WERI-Rb-1 (cell line): Measurements from ENCODE around the gene SLC25A6.

Source experiments
- DNase-seq: peaks from one replicate; pipeline ENCODE4 v3.0.0-alpha.2; 2020
- H3K27ac ChIP-seq: fragments of 250-450 bp; sonication (Bioruptor Pico); 2 replicates; pipeline ENCODE4 v1.5.1; 2020; ENCODE audit warnings: mild to moderate bottlenecking, moderate library complexity
- H3K27me3 ChIP-seq: fragments of 250-450 bp; sonication (Bioruptor Pico); 2 replicates; pipeline ENCODE4 v1.5.1; 2021; ENCODE audit warnings: mild to moderate bottlenecking, low read depth, moderate library complexity; ENCODE audit not compliant: insufficient read depth, severe bottlenecking
- H3K36me3 ChIP-seq: fragments of 250-450 bp; sonication (Bioruptor Pico); 2 replicates; pipeline ENCODE4 v1.5.1; 2020; ENCODE audit warnings: mild to moderate bottlenecking, moderate library complexity
- H3K4me3 ChIP-seq: 2 replicates; pipeline ENCODE4 v1.5.1; 2011; ENCODE audit warnings: low read depth, mild to moderate bottlenecking, control low read depth, low read length
- H3K9me3 ChIP-seq: fragments of 250-450 bp; sonication (Bioruptor Pico); 2 replicates; pipeline ENCODE4 v1.5.1; 2021; ENCODE audit warnings: mild to moderate bottlenecking, moderate library complexity; ENCODE audit not compliant: severe bottlenecking
- TF ChIP-seq, protein P1 (sequence below): IDR thresholded peaks from 2 replicates; pipeline ENCODE4 v1.5.1; 2011; ENCODE audit warnings: low read depth, mild to moderate bottlenecking, control low read depth, inconsistent platforms, low read length

Gene SLC25A6

GRCh38 chrX:1422135-1422465 lies 30.2 kb upstream of the SLC25A6 start:
- Histone ChIP-seq H3K9me3 (peaks cover 8% of the 10 kb centered on the region), H3K36me3 (peaks cover 52% of the 10 kb centered on the region), H3K4me3 (no peak overlapping the region), H3K27me3 (no peaks in the 10 kb centered on the region), H3K27ac (no peak overlapping the region)
- TF ChIP-seq, protein P1, sequence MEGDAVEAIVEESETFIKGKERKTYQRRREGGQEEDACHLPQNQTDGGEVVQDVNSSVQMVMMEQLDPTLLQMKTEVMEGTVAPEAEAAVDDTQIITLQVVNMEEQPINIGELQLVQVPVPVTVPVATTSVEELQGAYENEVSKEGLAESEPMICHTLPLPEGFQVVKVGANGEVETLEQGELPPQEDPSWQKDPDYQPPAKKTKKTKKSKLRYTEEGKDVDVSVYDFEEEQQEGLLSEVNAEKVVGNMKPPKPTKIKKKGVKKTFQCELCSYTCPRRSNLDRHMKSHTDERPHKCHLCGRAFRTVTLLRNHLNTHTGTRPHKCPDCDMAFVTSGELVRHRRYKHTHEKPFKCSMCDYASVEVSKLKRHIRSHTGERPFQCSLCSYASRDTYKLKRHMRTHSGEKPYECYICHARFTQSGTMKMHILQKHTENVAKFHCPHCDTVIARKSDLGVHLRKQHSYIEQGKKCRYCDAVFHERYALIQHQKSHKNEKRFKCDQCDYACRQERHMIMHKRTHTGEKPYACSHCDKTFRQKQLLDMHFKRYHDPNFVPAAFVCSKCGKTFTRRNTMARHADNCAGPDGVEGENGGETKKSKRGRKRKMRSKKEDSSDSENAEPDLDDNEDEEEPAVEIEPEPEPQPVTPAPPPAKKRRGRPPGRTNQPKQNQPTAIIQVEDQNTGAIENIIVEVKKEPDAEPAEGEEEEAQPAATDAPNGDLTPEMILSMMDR: no peak
- DNase-seq: no peak

DNA sequence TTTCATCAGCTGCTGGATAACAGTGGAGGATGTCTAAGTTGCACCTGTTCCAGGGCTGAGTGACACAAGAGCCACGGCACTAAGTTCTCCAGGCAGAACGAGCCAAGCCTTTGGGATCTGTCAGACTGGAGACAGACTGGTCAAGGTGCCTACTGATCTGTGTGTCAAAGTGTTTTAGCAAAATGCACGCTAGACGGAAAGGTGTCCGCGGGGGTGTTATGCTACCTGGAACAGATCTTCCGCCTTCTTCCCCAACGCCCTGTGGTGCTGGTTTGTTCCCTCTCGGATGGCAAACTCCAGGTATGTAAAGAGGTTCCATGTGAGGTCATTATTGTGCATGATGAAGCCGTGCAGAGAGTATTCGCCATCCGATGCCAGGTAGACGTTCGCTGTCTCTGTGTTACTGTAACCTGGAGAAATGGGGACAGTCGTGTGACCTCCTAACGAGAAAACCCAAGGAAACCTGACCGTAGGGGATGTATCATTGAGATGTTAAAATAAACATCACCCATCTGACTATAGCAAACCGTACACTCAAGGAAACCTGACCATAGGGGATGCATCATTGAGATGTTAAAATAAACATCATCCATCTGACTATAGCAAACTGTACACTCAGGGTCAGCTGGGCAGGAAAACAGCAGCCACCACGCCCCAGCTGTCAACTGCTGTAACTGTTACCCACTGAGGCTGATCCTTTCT lies 29.7 kb upstream of the SLC25A6 start:
- H3K36me3 ChIP-seq: peaks cover 55% of the 10 kb centered on the region

GRCh38 chrX:1420371-1420770 lies 28.5 kb upstream of the SLC25A6 start:
- no peak for DNase-seq
- Histone ChIP-seq H3K27ac (no peak overlapping the region; the same call in 1 of the 2 replicates), H3K9me3 (peaks cover 8% of the 10 kb centered on the region), H3K36me3 (peaks cover 47% of the 10 kb centered on the region), H3K4me3 (no peak overlapping the region), H3K27me3 (no peaks in the 10 kb centered on the region)
- TF ChIP-seq, protein P1: no peak

More for the DNA sequence above, 29.7 kb upstream of the SLC25A6 start:
- TF ChIP-seq, protein P1: no peak
- peak; percentile 10 for DNase-seq
- H3K4me3 ChIP-seq: no peak overlapping the region
- no peaks in the 10 kb centered on the region for H3K27me3 ChIP-seq
- no peak overlapping the region for H3K27ac ChIP-seq
- H3K9me3 ChIP-seq: peaks cover 8% of the 10 kb centered on the region

DNA sequence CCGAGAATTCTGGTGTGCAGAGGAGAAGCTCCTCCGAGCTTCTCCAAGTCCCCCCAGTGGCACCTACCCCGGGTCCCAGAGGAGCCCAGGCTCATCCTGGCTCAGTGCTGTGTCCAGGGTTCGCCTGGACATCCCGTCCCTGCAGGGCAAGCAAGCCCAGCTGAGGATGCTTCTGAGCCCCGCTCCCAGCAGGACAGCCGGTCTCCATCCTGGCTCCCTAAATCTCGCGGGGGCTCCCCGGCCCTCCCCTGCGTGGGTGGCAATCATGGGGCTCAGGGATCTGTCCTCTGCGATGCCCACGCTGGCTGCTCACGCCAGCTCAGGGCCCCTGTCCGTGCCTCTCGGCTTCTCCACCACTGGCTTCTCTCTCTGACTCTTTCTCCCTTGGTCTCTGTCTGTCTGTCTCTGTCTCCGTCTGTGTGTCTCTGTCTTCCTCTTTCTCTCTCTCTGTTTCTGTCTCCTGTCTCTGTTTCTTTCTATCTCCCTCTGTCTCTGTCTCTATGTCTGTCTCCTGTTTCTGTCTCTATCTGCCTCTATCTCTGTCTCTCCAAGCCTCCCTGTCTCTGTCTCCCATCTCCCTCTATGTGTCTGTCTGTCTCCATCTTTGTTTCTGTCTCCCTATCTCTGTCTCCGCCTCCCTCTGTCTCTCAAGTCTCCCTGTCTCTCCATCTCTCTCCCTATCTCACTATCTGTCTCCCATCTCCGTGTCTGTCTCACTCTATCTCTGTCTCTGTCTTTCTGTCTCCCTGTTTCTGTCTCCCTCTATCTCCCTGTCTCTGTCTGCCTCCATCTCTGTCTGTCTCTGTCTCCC lies 27.8 kb upstream of the SLC25A6 start:
- H3K36me3 ChIP-seq: peaks cover 42% of the 10 kb centered on the region
- peaks cover 8% of the 10 kb centered on the region for H3K9me3 ChIP-seq
- no peak for DNase-seq
- H3K27me3 ChIP-seq: no peaks in the 10 kb centered on the region
- TF ChIP-seq, protein P1: no peak
- H3K27ac ChIP-seq: peak overlapping the region; percentile 33
- H3K4me3 ChIP-seq: no peak overlapping the region

DNA sequence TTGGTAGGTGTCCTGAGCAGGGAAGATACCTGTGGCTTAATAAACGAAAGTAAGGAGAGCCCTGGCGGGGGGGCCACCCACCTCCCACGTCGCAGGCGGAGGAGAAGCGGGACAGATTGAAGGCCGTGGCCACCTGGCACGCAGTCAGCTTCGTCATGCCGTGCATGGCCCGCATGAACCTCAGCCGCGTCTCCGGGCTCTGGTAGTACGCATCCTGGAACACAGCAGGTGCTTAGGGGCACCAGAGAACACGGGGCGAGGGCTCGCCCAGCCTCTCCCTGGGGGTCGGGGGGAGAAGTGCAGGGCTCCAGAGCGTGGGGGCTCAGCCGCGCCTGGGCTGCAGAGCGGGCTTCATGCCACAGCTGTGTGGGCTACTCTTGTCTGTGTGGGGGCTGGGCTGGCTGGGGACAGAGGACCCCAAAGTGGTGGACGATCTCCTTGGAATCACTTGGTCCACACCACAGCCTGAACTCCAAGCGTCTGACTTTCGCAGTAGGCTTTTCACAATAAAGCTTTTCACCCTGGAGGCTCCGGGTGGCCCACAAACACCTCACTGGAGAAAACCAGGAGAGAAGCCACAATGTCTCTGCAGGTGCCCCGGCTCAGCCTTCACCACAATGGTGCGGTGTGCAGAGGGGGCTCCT lies 27.1 kb upstream of the SLC25A6 start:
- H3K27ac ChIP-seq: peak overlapping the region; percentile 33
- H3K27me3 ChIP-seq: no peaks in the 10 kb centered on the region
- peaks cover 8% of the 10 kb centered on the region for H3K9me3 ChIP-seq
- peaks cover 48% of the 10 kb centered on the region for H3K36me3 ChIP-seq
- no peak overlapping the region for H3K4me3 ChIP-seq
- DNase-seq: no peak
- TF ChIP-seq, protein P1: no peak
